Testis (tissue), 3 donors: Measurements from ENCODE around the gene ASXL2. TPM values are rescaled to one million over a fixed set of nuclear protein-coding genes. Genes with fewer than 3 reads are reported as not detected.
"Not testable (repeated sequence)": the region's sequence is repeated elsewhere in the genome, so short reads cannot be mapped to it uniquely, and the experiment has no call there.

ENCODE experiments used
- DNase-seq: peaks from one replicate; pipeline ENCODE4 v3.0.0-alpha.2; 2019
- H3K27ac ChIP-seq, 2 donors: fragments of 200-600 bp; sonication (generic); one replicate each; pipeline ENCODE4 v1.5.1; 2019
- H3K27me3 ChIP-seq: fragments of 200-600 bp; sonication (generic); one replicate; pipeline ENCODE4 v1.5.1; 2019
- H3K36me3 ChIP-seq: fragments of 200-600 bp; sonication (generic); one replicate; pipeline ENCODE4 v1.5.1; 2017; ENCODE audit warnings: low read depth; ENCODE audit errors: missing control alignments
- H3K4me1 ChIP-seq: fragments of 200-600 bp; sonication (generic); one replicate; pipeline ENCODE4 v1.5.1; 2019
- H3K4me3 ChIP-seq, 2 donors: fragments of 200-600 bp; sonication (generic); one replicate each; pipeline ENCODE4 v1.5.1; 2017 to 2019
- H3K9me3 ChIP-seq: fragments of 200-600 bp; sonication (generic); one replicate; pipeline ENCODE4 v1.5.1; 2017
- CTCF ChIP-seq, 3 experiments: fragments of 450-650 bp in 2 of 3; fragments of 200-600 bp in 1 of 3; sonication (generic) in 1 of 3; IDR thresholded peaks; one replicate each; pipeline ENCODE4 v1.5.1; 2016 to 2019; ENCODE audit warnings: antibody characterized with exemption in 3 of 3, mild to moderate bottlenecking in 2 of 3, moderate library complexity in 1 of 3
- POLR2A ChIP-seq: fragments of 450-650 bp; IDR thresholded peaks from one replicate; pipeline ENCODE4 v1.6.1; 2017; ENCODE audit warnings: antibody characterized with exemption, mild to moderate bottlenecking, moderate library complexity
- WGBS, 2 donors: methylation state at CpG; one replicate each; pipeline ENCODE4 v1.1.5; 2018; 5-methylcytosine and 5-hydroxymethylcytosine counted together
- intact Hi-C: fragments of 100-400 bp; cut with DNase I; formaldehyde crosslinking; loops from one replicate; pipeline ENCODE4 v1.15.1; 2023; ENCODE audit warnings: low total_unique reads
- polyA plus RNA-seq: library from polyadenylated mRNA; stranded (reverse); fragments of 350-450 nt; fragmentation: Illumina TruSeq; extraction: RNeasy Lipid Tissue Mini Kit (QIAGEN cat#74804); gene quantifications from one replicate; pipeline ENCODE4 v1.2.3, GENCODE V29; 2014; ENCODE audit warnings: low read depth, low replicate concordance; ENCODE audit not compliant: insufficient read depth
- total RNA-seq, 2 donors: library from RNA; depleted of rRNA; stranded (reverse); fragments of >200 nt; gene quantifications; one replicate each; pipeline ENCODE4 v1.2.3, GENCODE V29; 2016

The ASXL2 gene
- total and polyA plus RNA-seq, 3 donors from 2014 or later, result 40.9 to 51.9 (median 43.3) TPM

GRCh38 chr2:25897506-25897905 lies 19.2 kb upstream of the ASXL2 start:
- no peaks in the 10 kb centered on the region for H3K36me3 ChIP-seq
- intact Hi-C loops, result no loop called here
- no peak for DNase-seq
- H3K4me1 ChIP-seq, result no peaks in the 10 kb centered on the region
- no peaks in the 10 kb centered on the region for H3K27me3 ChIP-seq
- H3K27ac ChIP-seq, result no peak overlapping the region
- no peak for TF ChIP-seq POLR2A
- no peak for TF ChIP-seq CTCF (IDR thresholded peaks at IDR 0.05)
- WGBS, 2 donors, result 61 to 69% methylated on average over 4 of the region's 4 CpGs
- no peaks in the 10 kb centered on the region for H3K9me3 ChIP-seq
- H3K4me3 ChIP-seq, result no peak overlapping the region

- H3K36me3 ChIP-seq, H3K27me3 ChIP-seq, H3K27ac ChIP-seq, H3K9me3 ChIP-seq, intact Hi-C loops, H3K4me3 ChIP-seq, DNase-seq, H3K4me1 ChIP-seq: not testable (repeated sequence)
- WGBS, 2 donors, result 72 to 86% methylated on average over 8 to 9 of the region's 9 CpGs
Measured at GRCh38 chr2:25896308-25896707, 18.0 kb upstream of the ASXL2 start.

- Histone ChIP-seq H3K4me3 (no peak overlapping the region), H3K27ac (no peak overlapping the region), H3K9me3 (no peaks in the 10 kb centered on the region), H3K27me3 (no peaks in the 10 kb centered on the region), H3K4me1 (no peaks in the 10 kb centered on the region), H3K36me3 (no peaks in the 10 kb centered on the region)
- no peak for DNase-seq
- intact Hi-C loops, result no loop called here
- TF ChIP-seq CTCF (IDR thresholded peaks at IDR 0.05) (no peak), POLR2A (no peak)
Measured at GRCh38 chr2:25895610-25896009, 17.3 kb upstream of the ASXL2 start.

DNA sequence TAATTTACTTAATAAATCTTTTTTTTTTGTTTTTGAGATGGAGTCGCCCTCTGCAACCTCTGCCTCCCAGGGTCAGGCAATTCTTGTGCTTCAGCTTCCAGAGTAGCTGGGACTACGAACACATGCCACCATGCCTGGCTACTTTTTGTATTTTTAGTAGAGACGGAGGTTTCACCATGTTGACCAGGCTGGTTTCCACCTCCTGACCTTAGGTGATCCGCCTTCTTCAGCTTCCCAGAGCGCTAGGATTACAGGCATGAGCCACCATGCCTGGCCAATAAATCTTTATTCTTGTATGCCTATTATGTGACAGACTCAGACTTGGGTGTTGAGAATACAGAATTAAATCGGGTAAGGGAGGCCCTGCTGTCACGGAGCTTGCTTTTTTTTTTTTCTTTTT lies 16.7 kb upstream of the ASXL2 start:
- Histone ChIP-seq H3K27ac (no peak overlapping the region), H3K27me3 (no peaks in the 10 kb centered on the region), H3K4me3 (no peak overlapping the region), H3K4me1 (no peaks in the 10 kb centered on the region), H3K9me3 (no peaks in the 10 kb centered on the region), H3K36me3 (no peaks in the 10 kb centered on the region)
- no peak for DNase-seq
- 88 to 93% methylated on average over 7 of the region's 7 CpGs for WGBS, 2 donors
- TF ChIP-seq POLR2A, result no peak
- no peak for TF ChIP-seq CTCF (IDR thresholded peaks at IDR 0.05)
- intact Hi-C loops, result no loop called here

- Histone ChIP-seq H3K4me3 (no peak overlapping the region), H3K27me3 (no peaks in the 10 kb centered on the region), H3K27ac (no peak overlapping the region), H3K9me3 (no peaks in the 10 kb centered on the region), H3K4me1 (no peaks in the 10 kb centered on the region), H3K36me3 (no peaks in the 10 kb centered on the region)
- WGBS, 2 donors, result 64 to 75% methylated on average over 8 of the region's 8 CpGs
- peak; percentile 73 for DNase-seq
- intact Hi-C loops, result no loop called here
- TF ChIP-seq CTCF (IDR thresholded peaks at IDR 0.05) (no peak), POLR2A (no peak)
Measured at GRCh38 chr2:25894135-25894830, 16.0 kb upstream of the ASXL2 start.
